ENCODE results near the gene BICD1.

BICD1 gene

GRCh38 chr12:32362892-32363291 is 256.2 kb downstream of the BICD1 start:
- Mint-ChIP-seq H3K36me3 (ENCODE audit: insufficient read depth) (no peaks in the 10 kb centered on the region), H3K27me3 (no peaks in the 10 kb centered on the region), H3K27ac (no peak overlapping the region), H3K4me1 (ENCODE audit: low read depth in 2 of 2) (no peaks in the 10 kb centered on the region), H3K4me3 (no peak overlapping the region), H3K9me3 (no peaks in the 10 kb centered on the region)
- no peak for DNase-seq
- no peak for ATAC-seq (replicated peaks)

GRCh38 chr12:32365473-32366064 is 258.9 kb downstream of the BICD1 start:
- no peak overlapping the region for H3K27ac Mint-ChIP-seq
- no peaks in the 10 kb centered on the region for H3K4me1 Mint-ChIP-seq (ENCODE audit: low read depth in 2 of 2)
- peaks cover 3% of the 10 kb centered on the region for H3K36me3 Mint-ChIP-seq (ENCODE audit: insufficient read depth)
- H3K27me3 Mint-ChIP-seq, result no peaks in the 10 kb centered on the region
- H3K9me3 Mint-ChIP-seq, result no peaks in the 10 kb centered on the region
- DNase-seq, result peak; percentile 14 to 18 (median 17)
- H3K4me3 Mint-ChIP-seq, result no peak overlapping the region
- ATAC-seq (replicated peaks), result peak; percentile 62

GRCh38 chr12:32366714-32367113 is 260.1 kb downstream of the BICD1 start:
- Mint-ChIP-seq H3K9me3 (no peaks in the 10 kb centered on the region), H3K4me3 (no peak overlapping the region), H3K27me3 (no peaks in the 10 kb centered on the region), H3K36me3 (ENCODE audit: insufficient read depth) (peaks cover 3% of the 10 kb centered on the region), H3K4me1 (ENCODE audit: low read depth in 2 of 2) (no peaks in the 10 kb centered on the region), H3K27ac (no peak overlapping the region)
- DNase-seq (no peak), ATAC-seq (replicated peaks) (no peak)

- no peaks in the 10 kb centered on the region for H3K9me3 Mint-ChIP-seq
- no peaks in the 10 kb centered on the region for H3K4me1 Mint-ChIP-seq (ENCODE audit: low read depth in 2 of 2)
- no peak for ATAC-seq (replicated peaks)
Measured at GRCh38 chr12:32367381-32367780, 260.7 kb downstream of the BICD1 start.

GRCh38 chr12:32369202-32369601 is 262.6 kb downstream of the BICD1 start:
- no peak for ATAC-seq (replicated peaks)
- Mint-ChIP-seq H3K27ac (no peak overlapping the region), H3K27me3 (no peaks in the 10 kb centered on the region), H3K9me3 (no peaks in the 10 kb centered on the region), H3K36me3 (ENCODE audit: insufficient read depth) (peaks cover 3% of the 10 kb centered on the region), H3K4me1 (ENCODE audit: low read depth in 2 of 2) (no peaks in the 10 kb centered on the region), H3K4me3 (no peak overlapping the region)
- DNase-seq, result no peak

More at GRCh38 chr12:32367381-32367780, 260.7 kb downstream of the BICD1 start:
- Mint-ChIP-seq H3K4me3 (no peak overlapping the region), H3K27me3 (no peaks in the 10 kb centered on the region), H3K36me3 (ENCODE audit: insufficient read depth) (peaks cover 3% of the 10 kb centered on the region), H3K27ac (no peak overlapping the region)
- DNase-seq, result no peak

GRCh38 chr12:32377344-32378055 is 270.9 kb downstream of the BICD1 start:
- no peak for DNase-seq
- peaks cover 0 to 5% of the 10 kb centered on the region in 2 donors for H3K27me3 Mint-ChIP-seq
- no peaks in the 10 kb centered on the region for H3K9me3 Mint-ChIP-seq
- no peak overlapping the region for H3K4me3 Mint-ChIP-seq
- no peaks in the 10 kb centered on the region for H3K36me3 Mint-ChIP-seq (ENCODE audit: insufficient read depth)
- ATAC-seq (replicated peaks), result no peak
- H3K27ac Mint-ChIP-seq, result no peak overlapping the region
- no peaks in the 10 kb centered on the region for H3K4me1 Mint-ChIP-seq (ENCODE audit: low read depth in 2 of 2)

- H3K27me3 Mint-ChIP-seq, result peaks cover 0 to 5% of the 10 kb centered on the region in 2 donors
- H3K4me3 Mint-ChIP-seq, result no peak overlapping the region
- no peak overlapping the region for H3K27ac Mint-ChIP-seq
- no peaks in the 10 kb centered on the region for H3K4me1 Mint-ChIP-seq (ENCODE audit: low read depth in 2 of 2)
- no peak for ATAC-seq (replicated peaks)
- H3K36me3 Mint-ChIP-seq (ENCODE audit: insufficient read depth), result no peaks in the 10 kb centered on the region
- no peaks in the 10 kb centered on the region for H3K9me3 Mint-ChIP-seq
- DNase-seq, result no peak
Measured at GRCh38 chr12:32379213-32379612, 272.6 kb downstream of the BICD1 start.

GRCh38 chr12:32379667-32380066 is 273.0 kb downstream of the BICD1 start:
- H3K9me3 Mint-ChIP-seq, result no peaks in the 10 kb centered on the region
- ATAC-seq (replicated peaks) (no peak), DNase-seq (no peak)
- H3K27ac Mint-ChIP-seq, result no peak overlapping the region
- H3K4me1 Mint-ChIP-seq (ENCODE audit: low read depth in 2 of 2), result no peaks in the 10 kb centered on the region
- H3K27me3 Mint-ChIP-seq, result peaks cover 0 to 5% of the 10 kb centered on the region in 2 donors
- no peak overlapping the region for H3K4me3 Mint-ChIP-seq
- H3K36me3 Mint-ChIP-seq (ENCODE audit: insufficient read depth), result no peaks in the 10 kb centered on the region

GRCh38 chr12:32382226-32382625 is 275.6 kb downstream of the BICD1 start:
- no peak for ATAC-seq (replicated peaks)
- Mint-ChIP-seq H3K4me1 (ENCODE audit: low read depth in 2 of 2) (no peaks in the 10 kb centered on the region), H3K9me3 (no peaks in the 10 kb centered on the region), H3K36me3 (ENCODE audit: insufficient read depth) (no peaks in the 10 kb centered on the region), H3K27me3 (peaks cover 0 to 5% of the 10 kb centered on the region in 2 donors), H3K4me3 (no peak overlapping the region), H3K27ac (no peak overlapping the region)
- DNase-seq, result no peak

GRCh38 chr12:32390572-32391219 is 284.0 kb downstream of the BICD1 start:
- Mint-ChIP-seq H3K36me3 (ENCODE audit: insufficient read depth) (no peaks in the 10 kb centered on the region), H3K27ac (no peak overlapping the region), H3K9me3 (no peaks in the 10 kb centered on the region), H3K27me3 (peaks cover 13 to 19% of the 10 kb centered on the region in 2 donors), H3K4me3 (peak overlapping the region; percentile 33 to 41), H3K4me1 (ENCODE audit: low read depth in 2 of 2) (peaks cover 3% of the 10 kb centered on the region in 2 donors)
- DNase-seq (no peak), ATAC-seq (replicated peaks) (peak; percentile 29)

GRCh38 chr12:32395026-32395425 is 288.4 kb downstream of the BICD1 start:
- Mint-ChIP-seq H3K4me3 (no peak overlapping the region), H3K27ac (no peak overlapping the region), H3K27me3 (peaks cover 21 to 39% of the 10 kb centered on the region in 2 donors), H3K36me3 (ENCODE audit: insufficient read depth) (no peaks in the 10 kb centered on the region), H3K9me3 (no peaks in the 10 kb centered on the region), H3K4me1 (ENCODE audit: low read depth in 2 of 2) (peaks cover 3 to 6% of the 10 kb centered on the region in 2 donors)
- no peak for DNase-seq
- no peak for ATAC-seq (replicated peaks)

- H3K9me3 Mint-ChIP-seq, result no peaks in the 10 kb centered on the region
- peaks cover 27 to 39% of the 10 kb centered on the region in 2 donors for H3K27me3 Mint-ChIP-seq
Measured at GRCh38 chr12:32397696-32398095, 291.0 kb downstream of the BICD1 start.

GRCh38 chr12:32398181-32398580 is 291.5 kb downstream of the BICD1 start:
- H3K36me3 Mint-ChIP-seq (ENCODE audit: insufficient read depth), result no peaks in the 10 kb centered on the region
- ATAC-seq (replicated peaks), result no peak
- peak overlapping the region; percentile 79 to 86 for H3K4me3 Mint-ChIP-seq
- DNase-seq, result no peak
- peaks cover 32 to 39% of the 10 kb centered on the region in 2 donors for H3K27me3 Mint-ChIP-seq
- H3K4me1 Mint-ChIP-seq (ENCODE audit: low read depth in 2 of 2), result peaks cover 0 to 7% of the 10 kb centered on the region in 2 donors
- H3K27ac Mint-ChIP-seq, result no peak overlapping the region
- no peaks in the 10 kb centered on the region for H3K9me3 Mint-ChIP-seq

More at GRCh38 chr12:32397696-32398095, 291.0 kb downstream of the BICD1 start:
- peaks cover 0 to 7% of the 10 kb centered on the region in 2 donors for H3K4me1 Mint-ChIP-seq (ENCODE audit: low read depth in 2 of 2)
- H3K27ac Mint-ChIP-seq, result no peak overlapping the region
- DNase-seq, result no peak
- H3K36me3 Mint-ChIP-seq (ENCODE audit: insufficient read depth), result no peaks in the 10 kb centered on the region
- ATAC-seq (replicated peaks), result no peak
- H3K4me3 Mint-ChIP-seq, result no peak overlapping the region
